Measurements from ENCODE around the gene RPUSD4.

DNA sequence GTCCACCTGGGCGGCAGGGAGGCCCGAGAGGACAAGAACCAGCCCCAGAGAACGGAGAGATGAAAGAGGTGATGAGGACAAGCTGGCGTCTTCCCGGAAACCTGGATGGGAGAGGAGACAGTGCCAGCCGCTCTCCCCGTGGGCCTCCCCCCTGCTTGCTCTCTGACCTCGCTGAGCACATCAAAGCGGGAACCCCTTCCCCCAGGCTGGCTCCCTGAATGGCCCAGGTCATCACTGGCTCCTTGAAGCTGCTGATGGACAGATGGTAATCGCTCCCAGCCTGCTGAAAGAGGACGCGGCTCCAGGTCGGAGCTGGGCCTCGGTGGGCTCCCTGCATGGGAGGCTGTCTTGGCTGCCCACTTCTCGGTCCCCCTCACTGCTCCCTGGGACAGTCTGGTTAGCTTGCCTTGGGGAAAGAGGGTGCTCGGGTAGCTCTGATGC lies 18.4 kb downstream of the RPUSD4 start:
- no peak for TF ChIP-seq EP300 (IDR thresholded peaks at IDR 0.05; ENCODE audit: low read depth)
- no peak for TF ChIP-seq CTCF (IDR thresholded peaks at IDR 0.05)

All from transverse colon (tissue), 3 donors.